Neural cell (in vitro differentiated cells): ENCODE measurements around the gene ULK3. TPM values are rescaled to one million over a fixed set of nuclear protein-coding genes. Genes with fewer than 3 reads are reported as not detected.
A peak's percentile ranks its signal among the peaks of the same experiment; 100 is the strongest.
"Not testable (repeated sequence)": the region's sequence is repeated elsewhere in the genome, so short reads cannot be mapped to it uniquely, and the experiment has no call there.

Experiments used
- H2AFZ ChIP-seq: fragments of 200-600, 300-800 bp; sonication (generic), shearing (Covaris generic); 2 replicates; pipeline ENCODE4 v1.6.0; 2014; ENCODE audit warnings: low read depth, mild to moderate bottlenecking, antibody characterized with exemption, low read length, moderate library complexity
- H3F3A ChIP-seq: fragments of 200-600 bp; shearing (Covaris generic); 2 replicates; pipeline ENCODE4 v1.6.1; 2016; ENCODE audit warnings: mild to moderate bottlenecking, moderate library complexity, mixed read lengths, antibody characterized with exemption, low read length; ENCODE audit not compliant: insufficient read depth, poor library complexity, severe bottlenecking
- H3K27ac ChIP-seq: fragments of 200-600, 300-800 bp; sonication (generic), shearing (Covaris generic); 2 replicates; pipeline ENCODE4 v1.5.1; 2014; ENCODE audit warnings: mild to moderate bottlenecking, low read length, moderate library complexity
- H3K27me3 ChIP-seq: fragments of 300-800, 200-600 bp; sonication (generic), shearing (Covaris generic); 2 replicates; pipeline ENCODE4 v1.6.0; 2014; ENCODE audit warnings: mild to moderate bottlenecking, low read depth, low read length, moderate library complexity; ENCODE audit not compliant: insufficient read depth
- H3K36me3 ChIP-seq: fragments of 300-800, 200-600 bp; sonication (generic), shearing (Covaris generic); 2 replicates; pipeline ENCODE4 v1.5.1; 2014; ENCODE audit warnings: mild to moderate bottlenecking, antibody characterized with exemption, low read length, moderate library complexity; ENCODE audit not compliant: insufficient read depth
- H3K4me2 ChIP-seq: fragments of 300-800, 200-600 bp; sonication (generic), shearing (Covaris generic); 2 replicates; pipeline ENCODE4 v1.6.0; 2014; ENCODE audit warnings: mild to moderate bottlenecking, low read length
- H3K4me3 ChIP-seq: fragments of 300-800, 200-600 bp; sonication (generic), shearing (Covaris generic); 2 replicates; pipeline ENCODE4 v1.5.1; 2014; ENCODE audit warnings: mild to moderate bottlenecking, low read length, moderate library complexity
- H3K79me2 ChIP-seq: fragments of 200-600 bp; shearing (Covaris generic); replicated peaks from 2 replicates; pipeline ENCODE4 v1.6.0; 2014; ENCODE audit warnings: mild to moderate bottlenecking, low read length, moderate library complexity; ENCODE audit not compliant: insufficient read depth
- H3K9ac ChIP-seq: fragments of 300-800, 200-600 bp; sonication (generic), shearing (Covaris generic); 2 replicates; pipeline ENCODE4 v1.6.1; 2016; ENCODE audit warnings: mild to moderate bottlenecking, low read length, mixed read lengths
- H3K9me2 ChIP-seq: fragments of 200-600 bp; shearing (Covaris generic); 2 replicates; pipeline ENCODE4 v1.6.1; 2016; ENCODE audit warnings: mild to moderate bottlenecking, low read length, mixed read lengths; ENCODE audit not compliant: insufficient read depth
- H3K9me3 ChIP-seq: fragments of 200-600, 300-800 bp; sonication (generic), shearing (Covaris generic); 2 replicates; pipeline ENCODE4 v1.6.1; 2016; ENCODE audit warnings: mild to moderate bottlenecking, mixed run types, low read length, moderate library complexity, mixed read lengths
- H4K20me1 ChIP-seq: fragments of 200-600 bp; shearing (Covaris generic); 2 replicates; pipeline ENCODE4 v1.6.1; 2016; ENCODE audit warnings: mild to moderate bottlenecking, mixed run types; ENCODE audit not compliant: insufficient read depth
- CTCF ChIP-seq: fragments of 450-650 bp; IDR thresholded peaks from 2 replicates; pipeline ENCODE4 v1.5.1; 2014; ENCODE audit warnings: antibody characterized with exemption, mild to moderate bottlenecking, moderate library complexity; ENCODE audit not compliant: poor library complexity, severe bottlenecking
- EP300 ChIP-seq: fragments of 450-650 bp; conservative IDR thresholded peaks from 2 replicates; pipeline ENCODE4 v1.6.1; 2014; ENCODE audit warnings: antibody characterized with exemption, mild to moderate bottlenecking, moderate library complexity; ENCODE audit not compliant: poor library complexity, severe bottlenecking
- EZH2 ChIP-seq: fragments of 200-600, 300-800 bp; shearing (Covaris generic), sonication (generic); IDR thresholded peaks from 2 replicates; pipeline ENCODE4 v1.6.1; 2014; ENCODE audit warnings: antibody characterized with exemption, low read length, borderline replicate concordance, mild to moderate bottlenecking; ENCODE audit not compliant: insufficient read depth, poor library complexity, severe bottlenecking
- MXI1 ChIP-seq: fragments of 450-650 bp; conservative IDR thresholded peaks from 2 replicates; pipeline ENCODE4 v1.6.1; 2014; ENCODE audit warnings: antibody characterized with exemption, mild to moderate bottlenecking; ENCODE audit not compliant: poor library complexity, severe bottlenecking
- POLR2AphosphoS5 ChIP-seq: IDR thresholded peaks from 2 replicates; pipeline ENCODE4 v1.6.1; 2012
- RAD21 ChIP-seq: fragments of 450-650 bp; conservative IDR thresholded peaks from 2 replicates; pipeline ENCODE4 v1.6.1; 2014; ENCODE audit warnings: antibody characterized with exemption, mild to moderate bottlenecking, moderate library complexity
- REST ChIP-seq: IDR thresholded peaks from 2 replicates; pipeline ENCODE4 v1.6.1; 2012; ENCODE audit warnings: borderline replicate concordance
- SMC3 ChIP-seq: fragments of 450-650 bp; conservative IDR thresholded peaks from 2 replicates; pipeline ENCODE4 v1.6.1; 2014; ENCODE audit warnings: antibody characterized with exemption, mild to moderate bottlenecking, moderate library complexity; ENCODE audit not compliant: poor library complexity
- TAF1 ChIP-seq: IDR thresholded peaks from 2 replicates; pipeline ENCODE4 v1.6.1; 2012; ENCODE audit warnings: low read depth
- polyA plus RNA-seq: library from polyadenylated mRNA; depleted of rRNA; stranded (reverse); fragments of >200 nt; gene quantifications from 2 replicates; pipeline ENCODE4 v1.2.3, GENCODE V29; 2014

ULK3 gene
- polyA plus RNA-seq, 1 donor from 2014 or later: 193 TPM

GRCh38 chr15:74888716-74889115 is 45.8 kb upstream of the ULK3 start:
- no peaks in the 10 kb centered on the region for H3K9me3 ChIP-seq
- H2AFZ ChIP-seq: no peak overlapping the region
- peak overlapping the region; percentile 82 for H3K4me3 ChIP-seq
- H3K27ac ChIP-seq: no peak overlapping the region
- no peaks in the 10 kb centered on the region for H3F3A ChIP-seq
- peaks cover 5% of the 10 kb centered on the region for H3K36me3 ChIP-seq
- H3K9ac ChIP-seq: no peak overlapping the region
- TF ChIP-seq SMC3 (no peak), POLR2AphosphoS5 (no peak), EP300 (no peak), CTCF (no peak), REST (no peak), MXI1 (no peak), EZH2 (no peak), TAF1 (no peak), RAD21 (no peak)
- no peaks in the 10 kb centered on the region for H3K9me2 ChIP-seq
- H4K20me1 ChIP-seq: no peaks in the 10 kb centered on the region
- H3K4me2 ChIP-seq: peak overlapping the region; percentile 72
- no peaks in the 10 kb centered on the region for H3K79me2 ChIP-seq
- H3K27me3 ChIP-seq: no peaks in the 10 kb centered on the region

GRCh38 chr15:74887537-74888193 is 44.7 kb upstream of the ULK3 start:
- H3K9me3 ChIP-seq, H3K27me3 ChIP-seq, H4K20me1 ChIP-seq, H3K9ac ChIP-seq, H3K4me2 ChIP-seq, H3K79me2 ChIP-seq, H2AFZ ChIP-seq, H3K36me3 ChIP-seq, H3K4me3 ChIP-seq, H3K27ac ChIP-seq, H3K9me2 ChIP-seq, H3F3A ChIP-seq: not testable (repeated sequence)

- H3K9me2 ChIP-seq: no peaks in the 10 kb centered on the region
- no peak overlapping the region for H3K4me2 ChIP-seq
- H3K36me3 ChIP-seq: no peaks in the 10 kb centered on the region
- H3K79me2 ChIP-seq: no peaks in the 10 kb centered on the region
- no peak overlapping the region for H3K4me3 ChIP-seq
- H3F3A ChIP-seq: no peaks in the 10 kb centered on the region
- H3K9ac ChIP-seq: no peak overlapping the region
- TF ChIP-seq CTCF: no peak
- no peak for TF ChIP-seq TAF1
- no peak for TF ChIP-seq EP300
- no peak for TF ChIP-seq EZH2
- TF ChIP-seq SMC3: no peak
- TF ChIP-seq REST: no peak
- no peak for TF ChIP-seq POLR2AphosphoS5
- TF ChIP-seq RAD21: no peak
- TF ChIP-seq MXI1: no peak
- no peaks in the 10 kb centered on the region for H3K27me3 ChIP-seq
- H2AFZ ChIP-seq: no peak overlapping the region
- no peak overlapping the region for H3K27ac ChIP-seq
- H4K20me1 ChIP-seq: no peaks in the 10 kb centered on the region
- no peaks in the 10 kb centered on the region for H3K9me3 ChIP-seq
Observed at GRCh38 chr15:74885461-74885860, 42.5 kb upstream of the ULK3 start.
